ENCODE measurements around the gene PLCB1. TPM values are rescaled to one million over a fixed set of nuclear protein-coding genes. Genes with fewer than 3 reads are reported as not detected.

Gene PLCB1
- total and polyA plus RNA-seq, 2 experiments from 2014 or later, result 14.9 to 20.7 TPM

DNA sequence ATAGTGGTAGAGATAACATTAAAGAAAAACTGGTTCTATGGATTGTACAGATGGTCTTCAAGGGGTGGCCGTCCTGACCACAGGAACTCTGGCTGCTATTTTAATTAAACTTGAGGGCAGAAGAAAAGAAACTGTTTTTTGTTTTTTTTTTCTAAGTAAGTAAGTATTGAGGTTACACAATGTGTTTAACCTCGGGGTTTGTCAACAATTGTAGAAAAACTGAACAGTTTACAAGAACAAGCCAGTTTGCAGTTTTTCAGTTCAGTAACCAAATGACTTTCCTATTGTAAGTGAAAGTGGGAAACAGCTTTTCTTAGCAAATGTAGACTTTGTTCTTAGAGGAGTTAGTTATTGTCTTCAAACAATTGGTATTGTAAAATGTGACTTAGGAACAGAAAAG is 77.0 kb downstream of the PLCB1 start:
- Mint-ChIP-seq H3K4me3 (no peak overlapping the region), H3K27ac (0 out of 2 replicates have a peak overlapping the region, but pooled peaks have one; percentile 1), H3K27me3 (ENCODE audit: insufficient read depth, low read depth, poor library complexity) (no peaks in the 10 kb centered on the region), H3K36me3 (ENCODE audit: low read depth) (no peaks in the 10 kb centered on the region), H3K4me1 (peaks cover 16% of the 10 kb centered on the region), H3K9me3 (no peaks in the 10 kb centered on the region)
- H3K9me2 ChIP-seq (ENCODE audit: insufficient read depth), result no peaks in the 10 kb centered on the region
- no peaks in the 10 kb centered on the region for H3F3A ChIP-seq (replicated peaks; ENCODE audit: low read depth)
- no peaks in the 10 kb centered on the region for H3K36me3 ChIP-seq (ENCODE audit: insufficient read depth)
- no peak overlapping the region for H3K4me2 ChIP-seq
- H4K20me1 ChIP-seq (replicated peaks; ENCODE audit: insufficient read depth), result no peaks in the 10 kb centered on the region
- DNase-seq (ENCODE audit: low spot score) (no peak), ATAC-seq (no peak)
- 0 out of 2 replicates have a peak, but pooled peaks cover 11% of the 10 kb centered on the region for H3K4me1 ChIP-seq (ENCODE audit: insufficient read depth)
- H3K27ac ChIP-seq (ENCODE audit: low read depth), result no peak overlapping the region
- no peak overlapping the region for H2AFZ ChIP-seq
- no peak overlapping the region for H3K4me3 ChIP-seq
- TF ChIP-seq POLR2AphosphoS5 (IDR thresholded peaks at IDR 0.05; ENCODE audit: low read depth), result no peak
- no peak for TF ChIP-seq EZH2phosphoT487 (IDR thresholded peaks at IDR 0.05; ENCODE audit: unreplicated experiment)
- TF ChIP-seq, protein P1, sequence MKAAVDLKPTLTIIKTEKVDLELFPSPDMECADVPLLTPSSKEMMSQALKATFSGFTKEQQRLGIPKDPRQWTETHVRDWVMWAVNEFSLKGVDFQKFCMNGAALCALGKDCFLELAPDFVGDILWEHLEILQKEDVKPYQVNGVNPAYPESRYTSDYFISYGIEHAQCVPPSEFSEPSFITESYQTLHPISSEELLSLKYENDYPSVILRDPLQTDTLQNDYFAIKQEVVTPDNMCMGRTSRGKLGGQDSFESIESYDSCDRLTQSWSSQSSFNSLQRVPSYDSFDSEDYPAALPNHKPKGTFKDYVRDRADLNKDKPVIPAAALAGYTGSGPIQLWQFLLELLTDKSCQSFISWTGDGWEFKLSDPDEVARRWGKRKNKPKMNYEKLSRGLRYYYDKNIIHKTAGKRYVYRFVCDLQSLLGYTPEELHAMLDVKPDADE (IDR thresholded peaks at IDR 0.05), result no peak
- TF ChIP-seq, protein P2, sequence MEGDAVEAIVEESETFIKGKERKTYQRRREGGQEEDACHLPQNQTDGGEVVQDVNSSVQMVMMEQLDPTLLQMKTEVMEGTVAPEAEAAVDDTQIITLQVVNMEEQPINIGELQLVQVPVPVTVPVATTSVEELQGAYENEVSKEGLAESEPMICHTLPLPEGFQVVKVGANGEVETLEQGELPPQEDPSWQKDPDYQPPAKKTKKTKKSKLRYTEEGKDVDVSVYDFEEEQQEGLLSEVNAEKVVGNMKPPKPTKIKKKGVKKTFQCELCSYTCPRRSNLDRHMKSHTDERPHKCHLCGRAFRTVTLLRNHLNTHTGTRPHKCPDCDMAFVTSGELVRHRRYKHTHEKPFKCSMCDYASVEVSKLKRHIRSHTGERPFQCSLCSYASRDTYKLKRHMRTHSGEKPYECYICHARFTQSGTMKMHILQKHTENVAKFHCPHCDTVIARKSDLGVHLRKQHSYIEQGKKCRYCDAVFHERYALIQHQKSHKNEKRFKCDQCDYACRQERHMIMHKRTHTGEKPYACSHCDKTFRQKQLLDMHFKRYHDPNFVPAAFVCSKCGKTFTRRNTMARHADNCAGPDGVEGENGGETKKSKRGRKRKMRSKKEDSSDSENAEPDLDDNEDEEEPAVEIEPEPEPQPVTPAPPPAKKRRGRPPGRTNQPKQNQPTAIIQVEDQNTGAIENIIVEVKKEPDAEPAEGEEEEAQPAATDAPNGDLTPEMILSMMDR (conservative IDR thresholded peaks at IDR 0.05; ENCODE audit: low read depth in 2 of 2), result no peak
- TF ChIP-seq, protein P3, sequence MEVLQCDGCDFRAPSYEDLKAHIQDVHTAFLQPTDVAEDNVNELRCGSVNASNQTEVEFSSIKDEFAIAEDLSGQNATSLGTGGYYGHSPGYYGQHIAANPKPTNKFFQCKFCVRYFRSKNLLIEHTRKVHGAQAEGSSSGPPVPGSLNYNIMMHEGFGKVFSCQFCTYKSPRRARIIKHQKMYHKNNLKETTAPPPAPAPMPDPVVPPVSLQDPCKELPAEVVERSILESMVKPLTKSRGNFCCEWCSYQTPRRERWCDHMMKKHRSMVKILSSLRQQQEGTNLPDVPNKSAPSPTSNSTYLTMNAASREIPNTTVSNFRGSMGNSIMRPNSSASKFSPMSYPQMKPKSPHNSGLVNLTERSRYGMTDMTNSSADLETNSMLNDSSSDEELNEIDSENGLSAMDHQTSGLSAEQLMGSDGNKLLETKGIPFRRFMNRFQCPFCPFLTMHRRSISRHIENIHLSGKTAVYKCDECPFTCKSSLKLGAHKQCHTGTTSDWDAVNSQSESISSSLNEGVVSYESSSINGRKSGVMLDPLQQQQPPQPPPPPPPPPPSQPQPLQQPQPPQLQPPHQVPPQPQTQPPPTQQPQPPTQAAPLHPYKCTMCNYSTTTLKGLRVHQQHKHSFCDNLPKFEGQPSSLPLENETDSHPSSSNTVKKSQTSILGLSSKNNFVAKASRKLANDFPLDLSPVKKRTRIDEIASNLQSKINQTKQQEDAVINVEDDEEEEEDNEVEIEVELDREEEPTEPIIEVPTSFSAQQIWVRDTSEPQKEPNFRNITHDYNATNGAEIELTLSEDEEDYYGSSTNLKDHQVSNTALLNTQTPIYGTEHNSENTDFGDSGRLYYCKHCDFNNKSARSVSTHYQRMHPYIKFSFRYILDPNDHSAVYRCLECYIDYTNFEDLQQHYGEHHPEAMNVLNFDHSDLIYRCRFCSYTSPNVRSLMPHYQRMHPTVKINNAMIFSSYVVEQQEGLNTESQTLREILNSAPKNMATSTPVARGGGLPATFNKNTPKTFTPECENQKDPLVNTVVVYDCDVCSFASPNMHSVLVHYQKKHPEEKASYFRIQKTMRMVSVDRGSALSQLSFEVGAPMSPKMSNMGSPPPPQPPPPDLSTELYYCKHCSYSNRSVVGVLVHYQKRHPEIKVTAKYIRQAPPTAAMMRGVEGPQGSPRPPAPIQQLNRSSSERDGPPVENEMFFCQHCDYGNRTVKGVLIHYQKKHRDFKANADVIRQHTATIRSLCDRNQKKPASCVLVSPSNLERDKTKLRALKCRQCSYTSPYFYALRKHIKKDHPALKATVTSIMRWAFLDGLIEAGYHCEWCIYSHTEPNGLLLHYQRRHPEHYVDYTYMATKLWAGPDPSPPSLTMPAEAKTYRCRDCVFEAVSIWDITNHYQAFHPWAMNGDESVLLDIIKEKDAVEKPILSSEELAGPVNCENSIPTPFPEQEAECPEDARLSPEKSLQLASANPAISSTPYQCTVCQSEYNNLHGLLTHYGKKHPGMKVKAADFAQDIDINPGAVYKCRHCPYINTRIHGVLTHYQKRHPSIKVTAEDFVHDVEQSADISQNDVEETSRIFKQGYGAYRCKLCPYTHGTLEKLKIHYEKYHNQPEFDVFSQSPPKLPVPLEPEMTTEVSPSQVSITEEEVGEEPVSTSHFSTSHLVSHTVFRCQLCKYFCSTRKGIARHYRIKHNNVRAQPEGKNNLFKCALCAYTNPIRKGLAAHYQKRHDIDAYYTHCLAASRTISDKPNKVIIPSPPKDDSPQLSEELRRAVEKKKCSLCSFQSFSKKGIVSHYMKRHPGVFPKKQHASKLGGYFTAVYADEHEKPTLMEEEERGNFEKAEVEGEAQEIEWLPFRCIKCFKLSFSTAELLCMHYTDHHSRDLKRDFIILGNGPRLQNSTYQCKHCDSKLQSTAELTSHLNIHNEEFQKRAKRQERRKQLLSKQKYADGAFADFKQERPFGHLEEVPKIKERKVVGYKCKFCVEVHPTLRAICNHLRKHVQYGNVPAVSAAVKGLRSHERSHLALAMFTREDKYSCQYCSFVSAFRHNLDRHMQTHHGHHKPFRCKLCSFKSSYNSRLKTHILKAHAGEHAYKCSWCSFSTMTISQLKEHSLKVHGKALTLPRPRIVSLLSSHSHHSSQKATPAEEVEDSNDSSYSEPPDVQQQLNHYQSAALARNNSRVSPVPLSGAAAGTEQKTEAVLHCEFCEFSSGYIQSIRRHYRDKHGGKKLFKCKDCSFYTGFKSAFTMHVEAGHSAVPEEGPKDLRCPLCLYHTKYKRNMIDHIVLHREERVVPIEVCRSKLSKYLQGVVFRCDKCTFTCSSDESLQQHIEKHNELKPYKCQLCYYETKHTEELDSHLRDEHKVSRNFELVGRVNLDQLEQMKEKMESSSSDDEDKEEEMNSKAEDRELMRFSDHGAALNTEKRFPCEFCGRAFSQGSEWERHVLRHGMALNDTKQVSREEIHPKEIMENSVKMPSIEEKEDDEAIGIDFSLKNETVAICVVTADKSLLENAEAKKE (CRISPR knock-in tag; IDR thresholded peaks at IDR 0.05), result no peak
- no peak for TF ChIP-seq JUNB (IDR thresholded peaks at IDR 0.05; ENCODE audit: unreplicated experiment)
- TF ChIP-seq CREB1 (CRISPR knock-in tag; IDR thresholded peaks at IDR 0.05; ENCODE audit: low read depth), result no peak
- TF ChIP-seq ZNF331 (CRISPR knock-in tag; IDR thresholded peaks at IDR 0.05; ENCODE audit: low read depth), result no peak
- no peak for TF ChIP-seq EZH2 (IDR thresholded peaks at IDR 0.05; ENCODE audit: low read depth, unreplicated experiment)
- TF ChIP-seq NANOG (IDR thresholded peaks at IDR 0.05; ENCODE audit: borderline replicate concordance), result no peak
- TF ChIP-seq, protein P4, sequence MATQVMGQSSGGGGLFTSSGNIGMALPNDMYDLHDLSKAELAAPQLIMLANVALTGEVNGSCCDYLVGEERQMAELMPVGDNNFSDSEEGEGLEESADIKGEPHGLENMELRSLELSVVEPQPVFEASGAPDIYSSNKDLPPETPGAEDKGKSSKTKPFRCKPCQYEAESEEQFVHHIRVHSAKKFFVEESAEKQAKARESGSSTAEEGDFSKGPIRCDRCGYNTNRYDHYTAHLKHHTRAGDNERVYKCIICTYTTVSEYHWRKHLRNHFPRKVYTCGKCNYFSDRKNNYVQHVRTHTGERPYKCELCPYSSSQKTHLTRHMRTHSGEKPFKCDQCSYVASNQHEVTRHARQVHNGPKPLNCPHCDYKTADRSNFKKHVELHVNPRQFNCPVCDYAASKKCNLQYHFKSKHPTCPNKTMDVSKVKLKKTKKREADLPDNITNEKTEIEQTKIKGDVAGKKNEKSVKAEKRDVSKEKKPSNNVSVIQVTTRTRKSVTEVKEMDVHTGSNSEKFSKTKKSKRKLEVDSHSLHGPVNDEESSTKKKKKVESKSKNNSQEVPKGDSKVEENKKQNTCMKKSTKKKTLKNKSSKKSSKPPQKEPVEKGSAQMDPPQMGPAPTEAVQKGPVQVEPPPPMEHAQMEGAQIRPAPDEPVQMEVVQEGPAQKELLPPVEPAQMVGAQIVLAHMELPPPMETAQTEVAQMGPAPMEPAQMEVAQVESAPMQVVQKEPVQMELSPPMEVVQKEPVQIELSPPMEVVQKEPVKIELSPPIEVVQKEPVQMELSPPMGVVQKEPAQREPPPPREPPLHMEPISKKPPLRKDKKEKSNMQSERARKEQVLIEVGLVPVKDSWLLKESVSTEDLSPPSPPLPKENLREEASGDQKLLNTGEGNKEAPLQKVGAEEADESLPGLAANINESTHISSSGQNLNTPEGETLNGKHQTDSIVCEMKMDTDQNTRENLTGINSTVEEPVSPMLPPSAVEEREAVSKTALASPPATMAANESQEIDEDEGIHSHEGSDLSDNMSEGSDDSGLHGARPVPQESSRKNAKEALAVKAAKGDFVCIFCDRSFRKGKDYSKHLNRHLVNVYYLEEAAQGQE (IDR thresholded peaks at IDR 0.05; ENCODE audit: unreplicated experiment), result no peak
- no peak for TF ChIP-seq STAT1 (IDR thresholded peaks at IDR 0.05; ENCODE audit: unreplicated experiment)
- TF ChIP-seq ZNF114 (CRISPR knock-in tag; IDR thresholded peaks at IDR 0.05), result no peak
- no peaks in the 10 kb centered on the region for H3K79me2 ChIP-seq (replicated peaks; ENCODE audit: insufficient read depth)
- no peaks in the 10 kb centered on the region for H3K27me3 ChIP-seq (ENCODE audit: insufficient read depth)
